Stimulated activated CD4-positive, alpha-beta T cell treated with anti-CD3 and anti-CD28 coated beads, Interleukin-4, amount 100 ng/mL, for 24 hours (primary cell): ENCODE results near the gene DPH5.

Experiments used
- DNase-seq: peaks from one replicate; pipeline ENCODE4 v3.0.0-alpha.2; 2020

The DPH5 gene

DNA sequence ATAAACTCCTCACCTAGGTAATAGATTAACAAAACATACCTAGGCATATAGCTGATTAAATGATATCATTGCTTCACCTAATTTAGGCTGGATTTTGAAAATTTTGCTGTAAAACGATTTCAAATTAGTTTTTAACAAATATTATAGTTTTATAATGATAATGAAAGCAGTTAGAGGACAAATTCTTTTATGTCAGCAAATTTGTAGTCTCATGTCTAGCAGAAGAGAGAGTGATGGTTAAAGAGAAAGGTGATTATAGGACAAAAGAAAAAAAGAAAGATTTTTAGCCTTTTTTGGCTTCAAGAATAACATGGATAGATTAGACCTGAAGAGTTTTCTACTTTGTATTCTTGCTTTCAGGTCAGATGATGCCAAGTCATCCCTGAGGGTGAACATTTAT lies 3.6 kb upstream of the DPH5 start:
- no peak for DNase-seq

DNA sequence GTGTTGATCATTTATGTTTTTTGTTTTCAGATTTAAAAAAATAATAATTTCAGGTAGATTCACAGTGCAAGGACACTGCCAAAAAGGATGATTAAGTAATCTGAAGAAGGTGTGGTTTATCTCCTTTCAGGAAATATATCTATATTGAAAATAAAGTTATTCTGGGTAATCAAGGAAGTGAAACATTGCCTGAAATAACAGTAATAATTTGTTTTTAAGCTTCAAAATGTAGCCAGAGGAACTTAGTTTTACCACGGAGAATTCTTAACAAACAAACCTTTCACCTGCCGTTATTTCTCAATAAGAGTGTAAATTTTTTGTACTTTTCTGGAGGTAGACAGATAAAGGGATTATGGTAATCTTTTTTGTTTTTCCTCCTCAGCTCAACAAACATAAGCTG lies 2.9 kb upstream of the DPH5 start:
- no peak for DNase-seq

DNA sequence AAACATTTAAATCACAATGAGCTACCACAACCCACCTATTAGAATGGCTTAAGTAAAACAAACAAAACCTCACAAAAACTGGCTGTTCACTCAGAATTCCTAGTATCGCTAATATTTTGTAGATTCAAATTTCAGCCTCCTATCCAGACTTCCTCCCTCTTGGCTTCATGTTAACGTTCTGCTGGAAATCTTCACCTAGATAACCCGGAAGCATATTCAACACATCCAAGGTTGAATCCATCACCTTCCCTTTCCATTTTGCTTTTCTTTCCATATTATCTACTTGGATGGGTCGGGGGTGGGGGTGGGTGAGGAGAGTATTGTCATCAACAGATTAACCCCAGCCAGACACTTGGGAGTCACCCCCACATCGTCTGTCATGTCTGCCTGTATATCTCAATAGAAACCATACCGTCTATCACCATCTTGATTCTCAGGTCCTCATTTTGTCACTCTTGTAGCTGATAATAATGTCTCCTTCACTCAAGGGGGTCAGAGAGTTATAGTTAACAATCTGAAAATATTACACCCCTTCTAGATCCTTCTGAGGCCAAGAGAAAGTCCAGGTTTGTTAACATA lies 1.7 kb upstream of the DPH5 start:
- DNase-seq: no peak

DNA sequence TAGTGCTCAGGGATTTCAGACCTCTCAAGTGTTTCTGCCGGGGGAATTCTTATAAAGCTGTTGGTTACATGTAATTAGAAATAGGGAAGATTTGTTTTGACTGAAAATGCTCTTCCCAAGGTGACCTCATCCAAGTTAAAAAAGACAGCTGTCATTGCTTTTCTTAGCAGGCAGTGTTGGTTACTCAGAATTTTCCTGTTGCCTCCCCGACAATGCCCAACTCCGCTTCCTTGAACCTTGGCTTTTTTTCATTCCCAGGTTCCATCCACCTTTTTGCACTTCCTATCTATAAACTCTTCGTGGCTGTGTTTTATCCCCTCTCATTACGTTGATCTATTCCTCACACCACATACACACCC lies 825 bp upstream of the DPH5 start:
- no peak for DNase-seq

DNA sequence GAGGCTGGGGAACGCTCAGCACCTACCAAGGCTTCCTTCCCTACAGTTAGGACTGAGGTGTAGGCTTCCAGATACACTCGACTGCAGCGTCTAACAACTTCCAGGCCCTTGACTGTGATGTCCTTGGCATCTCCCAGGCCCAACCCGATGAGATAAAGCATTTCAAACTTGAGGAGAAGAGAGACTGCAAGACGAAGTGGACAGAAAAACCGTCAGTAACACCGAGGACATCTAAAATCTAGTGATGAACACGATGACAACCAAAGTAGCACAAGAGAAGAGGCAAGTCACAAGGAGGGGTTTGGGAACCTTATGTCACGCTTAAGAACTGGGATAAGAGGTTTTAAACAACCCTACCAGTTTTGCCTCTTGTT lies 314 bp downstream of the DPH5 start:
- peak; percentile 25 for DNase-seq

DNA sequence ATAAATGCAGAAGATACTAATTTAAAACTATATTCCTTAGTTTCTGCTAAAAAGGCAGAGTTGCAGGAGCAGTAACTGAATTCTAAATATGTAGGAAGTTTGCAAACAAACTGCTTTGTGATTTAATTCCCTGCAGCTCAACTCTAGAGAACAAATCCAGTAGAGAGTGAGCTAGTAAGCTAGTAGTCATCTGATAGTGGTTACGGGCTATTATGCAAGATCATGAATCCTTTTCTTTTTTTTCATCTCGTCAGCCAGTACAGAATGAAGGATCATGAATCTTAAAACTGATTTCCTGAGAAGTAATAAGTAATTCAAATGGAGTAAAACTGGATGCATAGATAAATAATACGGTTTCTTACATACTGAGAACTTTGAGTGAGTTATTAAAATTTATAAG lies 3.3 kb downstream of the DPH5 start:
- no peak for DNase-seq

DNA sequence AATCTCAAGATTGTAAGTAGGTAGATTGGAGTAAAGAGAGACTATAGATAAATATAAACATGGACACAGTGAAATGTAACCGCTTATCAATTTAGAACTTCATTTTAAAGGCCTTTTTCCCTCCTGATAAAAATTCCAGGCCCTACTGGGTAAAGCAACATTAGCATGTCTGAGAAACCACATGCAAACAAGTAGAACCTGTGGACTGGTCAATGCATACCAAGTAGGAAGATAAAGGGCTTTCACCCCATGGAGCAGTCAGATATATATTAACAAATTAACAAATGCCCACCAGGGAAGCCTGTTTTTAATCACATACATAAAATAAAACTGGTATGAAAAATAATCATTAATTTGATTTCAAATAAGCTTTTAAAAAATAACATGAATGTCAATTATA lies 8.1 kb downstream of the DPH5 start:
- DNase-seq: no peak

DNA sequence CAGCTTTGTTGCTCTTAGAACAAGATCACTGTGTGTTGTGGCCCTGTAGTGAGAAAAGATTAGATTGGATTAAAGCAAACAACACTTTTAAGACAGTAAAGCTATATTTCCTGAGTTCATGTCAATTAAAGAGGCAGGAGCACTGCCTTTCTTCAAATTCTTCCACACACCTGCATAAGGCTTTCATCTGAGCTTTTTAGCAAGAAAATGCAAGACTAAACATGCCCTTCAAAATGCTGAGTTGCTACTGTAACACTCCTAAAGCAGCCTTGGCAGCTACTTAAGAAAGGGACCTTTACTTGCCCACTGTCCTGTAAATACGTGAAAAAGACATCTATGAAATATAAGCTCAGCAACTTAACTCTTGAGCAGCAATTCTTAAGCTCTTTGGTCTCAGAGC lies 11.8 kb downstream of the DPH5 start:
- DNase-seq: no peak

DNA sequence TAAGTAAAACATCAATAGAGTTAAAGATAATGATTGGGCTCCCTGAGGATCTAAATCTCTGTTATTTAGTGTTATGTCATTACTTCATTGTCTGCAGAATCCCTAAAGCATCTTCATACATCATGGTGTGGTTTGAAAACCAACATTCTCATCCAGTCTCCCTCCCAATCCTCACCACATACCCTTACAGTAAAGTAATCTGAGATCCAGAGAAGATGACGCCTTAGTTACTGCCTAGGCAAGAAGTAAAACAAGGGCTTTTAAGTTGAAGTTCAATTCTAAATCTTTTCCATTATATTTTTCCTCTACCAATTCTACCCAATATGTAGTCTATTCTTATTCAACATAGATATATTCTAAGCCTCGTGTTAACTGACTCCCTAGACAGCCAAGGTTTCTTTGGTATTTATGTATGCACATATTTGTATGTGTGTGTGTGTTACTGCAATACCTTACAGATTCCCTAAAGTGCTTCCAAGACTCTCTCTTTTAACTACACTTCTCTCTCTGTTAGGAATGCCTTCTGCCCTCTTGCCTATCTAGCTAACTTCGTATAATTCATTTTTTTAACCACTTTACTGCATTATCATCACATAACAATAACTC lies 17.3 kb downstream of the DPH5 start:
- no peak for DNase-seq

DNA sequence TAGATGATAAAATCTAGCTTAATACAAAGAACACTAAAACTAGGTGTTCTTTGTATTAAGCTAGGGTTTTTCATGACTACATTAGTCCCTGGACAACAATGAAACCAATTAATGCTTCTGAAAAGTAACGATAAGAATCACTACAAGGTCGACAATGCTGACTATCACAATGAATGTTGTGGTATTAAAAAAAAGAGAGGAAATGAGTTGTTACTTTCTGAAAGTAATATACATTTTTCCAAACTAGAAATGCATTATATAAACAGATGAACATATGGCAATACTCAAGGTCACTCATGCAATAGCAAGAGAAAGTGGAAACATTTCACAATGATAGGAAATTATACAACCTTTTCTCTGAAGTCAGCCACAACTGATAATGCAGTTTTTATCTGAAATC lies 19.0 kb downstream of the DPH5 start:
- DNase-seq: no peak

DNA sequence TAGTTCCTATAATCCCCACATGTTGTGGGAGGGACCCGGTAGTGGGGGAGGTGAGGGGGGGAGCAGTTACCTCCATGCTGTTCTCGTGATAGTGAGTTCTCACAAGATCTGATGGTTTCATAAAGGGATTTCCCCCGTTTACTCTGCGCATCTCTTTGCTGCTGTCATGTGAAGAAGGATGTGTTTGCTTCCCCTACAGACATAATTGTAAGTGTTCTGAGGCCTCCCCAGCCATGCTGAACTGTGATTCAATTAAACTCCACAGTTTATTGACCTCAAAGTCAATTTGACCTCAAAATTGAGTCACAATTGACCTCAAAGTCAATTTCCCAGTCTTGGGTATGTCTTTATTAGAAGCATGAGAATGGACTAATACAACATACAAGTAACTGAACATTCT lies 19.7 kb downstream of the DPH5 start:
- peak; percentile 5 for DNase-seq

DNA sequence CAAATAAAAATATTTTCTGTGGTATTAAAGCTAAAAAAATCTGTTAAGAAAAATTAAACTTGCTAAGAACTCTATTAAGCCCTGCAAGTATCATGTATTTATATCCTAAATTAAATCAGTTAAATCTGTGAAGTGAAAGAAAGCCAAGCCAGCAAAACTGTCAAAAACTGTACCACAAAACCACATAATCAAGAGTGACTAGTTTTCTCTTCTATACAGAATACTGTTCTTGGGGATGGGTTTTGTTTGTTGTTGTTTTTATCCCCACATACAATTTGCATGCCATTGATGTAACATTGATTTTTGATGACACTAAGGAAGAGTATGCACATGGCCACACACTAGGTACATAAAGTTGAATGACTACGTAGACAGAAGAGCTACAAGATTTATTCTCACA lies 20.4 kb downstream of the DPH5 start:
- DNase-seq: no peak

DNA sequence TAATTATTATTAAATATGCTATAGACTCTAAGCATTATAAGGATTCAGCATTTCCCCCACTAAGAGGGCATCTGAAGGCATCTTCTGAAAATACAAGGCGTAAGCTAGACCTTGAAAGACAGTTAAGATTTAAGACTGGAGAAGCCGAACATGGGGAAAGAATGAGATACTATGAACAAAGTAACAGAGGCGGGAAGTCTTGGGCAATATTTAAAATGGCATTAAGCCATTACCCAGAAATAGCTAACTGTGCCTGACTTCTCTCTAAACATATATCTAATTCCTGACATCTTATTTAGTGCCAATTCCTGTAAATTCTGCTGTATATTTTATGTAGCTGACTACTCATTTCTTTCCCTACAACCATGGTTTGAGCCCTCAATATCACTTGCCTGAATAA lies 20.9 kb downstream of the DPH5 start:
- no peak for DNase-seq

DNA sequence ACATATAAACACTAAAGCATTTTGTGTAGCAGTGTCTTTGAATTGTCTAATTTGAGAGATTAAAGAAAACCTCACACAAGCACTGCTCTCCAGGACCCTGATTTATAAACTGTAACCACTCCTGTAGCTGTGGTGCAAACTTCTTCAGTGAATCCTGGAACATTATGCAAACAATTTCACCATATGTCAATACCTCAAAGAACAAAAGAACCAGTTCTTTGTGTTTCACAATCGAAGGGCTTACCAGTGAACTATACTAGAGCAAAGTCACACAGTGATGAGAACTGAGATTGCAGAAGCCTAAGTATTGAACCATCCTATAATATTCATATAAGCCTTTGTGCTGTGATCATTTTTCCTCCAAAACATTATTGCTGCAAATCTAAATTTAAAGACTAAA lies 21.5 kb downstream of the DPH5 start:
- DNase-seq: no peak

DNA sequence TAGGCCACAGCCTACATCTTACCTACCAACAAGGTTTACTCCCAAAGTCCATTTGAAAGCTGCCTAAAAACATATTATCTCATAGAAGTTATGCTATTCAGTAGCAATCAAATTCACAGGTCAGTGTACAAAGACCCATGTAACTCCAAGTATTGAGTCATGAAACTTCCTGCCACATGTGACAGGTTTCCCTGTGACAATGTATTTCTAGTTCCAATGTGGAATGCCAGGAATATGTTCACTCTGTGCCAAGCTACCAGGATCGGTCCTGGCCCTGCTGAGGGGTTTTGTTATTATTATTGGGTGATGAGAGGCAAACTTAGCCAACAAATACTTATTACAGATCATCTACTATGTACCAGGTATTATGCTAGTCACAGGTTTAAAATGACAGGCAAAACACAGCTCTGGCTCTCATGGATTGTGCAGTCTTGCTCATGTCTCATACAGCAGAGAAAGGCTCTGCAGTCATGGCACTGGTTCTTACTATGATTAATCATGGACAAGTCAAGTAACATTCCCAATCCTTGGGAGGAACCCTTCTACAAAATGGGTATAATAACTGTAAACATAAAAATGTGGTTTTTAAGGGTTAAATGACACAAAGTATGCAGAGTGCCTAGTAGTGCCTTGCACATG lies 22.5 kb downstream of the DPH5 start:
- no peak for DNase-seq

DNA sequence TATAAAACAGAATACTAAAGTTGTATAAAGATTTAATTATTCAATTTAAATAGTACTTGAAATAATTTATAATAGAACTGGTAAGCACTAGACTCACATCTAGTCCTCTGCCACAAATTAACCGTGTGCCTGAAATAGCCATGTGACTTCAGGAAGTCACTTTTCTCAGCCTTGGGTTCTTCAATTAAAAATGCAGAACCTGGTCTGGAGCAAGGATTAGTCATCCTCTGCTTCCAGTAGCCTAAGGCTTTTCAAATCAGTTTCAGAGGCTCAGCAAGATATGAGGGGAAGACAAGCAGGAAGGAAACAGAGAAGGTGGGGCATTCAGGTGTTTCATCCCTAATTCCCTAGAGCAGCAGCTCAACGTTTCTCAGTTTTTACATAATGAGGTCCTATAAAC lies 23.0 kb downstream of the DPH5 start:
- no peak for DNase-seq

DNA sequence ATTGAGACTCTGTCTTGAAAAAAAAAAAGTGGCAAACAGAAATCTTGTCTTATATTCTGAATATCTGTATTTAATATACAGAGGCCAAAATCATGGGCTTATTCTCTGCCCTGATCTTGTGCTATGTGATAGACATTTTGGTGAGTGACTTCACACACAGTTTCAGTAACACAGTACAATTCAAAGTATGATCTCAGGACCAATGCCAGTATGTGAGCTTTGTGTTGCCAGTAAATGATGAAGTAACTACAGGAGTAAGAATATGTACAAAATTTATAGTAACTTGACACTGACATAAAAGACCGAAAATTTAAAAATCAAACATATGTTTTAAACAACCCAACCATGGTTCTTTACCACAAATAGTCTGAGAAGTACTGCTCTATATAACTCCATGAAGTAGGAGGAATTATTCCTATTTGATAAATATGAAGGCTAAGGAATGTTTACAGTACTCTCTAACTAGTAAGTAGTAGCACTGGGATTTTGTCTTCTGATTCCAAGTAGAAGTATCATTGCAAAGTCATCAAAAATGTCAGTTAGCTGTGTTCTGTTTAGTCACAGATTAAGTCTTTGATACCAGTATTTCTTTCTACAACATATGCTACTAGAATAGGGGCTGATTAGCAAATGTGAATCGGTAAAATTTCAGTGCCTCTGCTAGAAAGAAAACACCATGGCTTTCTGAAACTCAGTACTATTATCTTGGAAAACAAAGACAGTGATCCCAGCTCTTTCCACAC lies 25.3 kb downstream of the DPH5 start:
- DNase-seq: no peak

DNA sequence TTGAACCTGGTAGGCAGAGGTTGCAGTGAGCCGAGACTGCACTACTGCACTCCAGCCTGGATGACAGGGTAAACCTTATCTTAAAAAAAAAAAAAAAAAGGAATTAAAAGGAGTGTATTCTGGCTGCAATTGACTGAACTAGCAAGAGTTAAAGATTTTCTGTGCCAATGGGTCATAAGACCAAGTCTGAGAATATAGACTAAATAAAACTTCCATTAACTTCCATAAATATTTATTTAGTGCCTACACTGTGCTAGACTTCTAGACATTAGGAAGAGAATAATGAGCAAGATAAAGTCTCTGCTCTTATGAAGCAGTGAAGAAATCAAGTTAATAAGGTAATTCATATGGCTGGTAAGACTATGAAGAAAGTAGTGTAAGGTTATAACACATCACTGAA lies 27.2 kb downstream of the DPH5 start:
- DNase-seq: no peak

DNA sequence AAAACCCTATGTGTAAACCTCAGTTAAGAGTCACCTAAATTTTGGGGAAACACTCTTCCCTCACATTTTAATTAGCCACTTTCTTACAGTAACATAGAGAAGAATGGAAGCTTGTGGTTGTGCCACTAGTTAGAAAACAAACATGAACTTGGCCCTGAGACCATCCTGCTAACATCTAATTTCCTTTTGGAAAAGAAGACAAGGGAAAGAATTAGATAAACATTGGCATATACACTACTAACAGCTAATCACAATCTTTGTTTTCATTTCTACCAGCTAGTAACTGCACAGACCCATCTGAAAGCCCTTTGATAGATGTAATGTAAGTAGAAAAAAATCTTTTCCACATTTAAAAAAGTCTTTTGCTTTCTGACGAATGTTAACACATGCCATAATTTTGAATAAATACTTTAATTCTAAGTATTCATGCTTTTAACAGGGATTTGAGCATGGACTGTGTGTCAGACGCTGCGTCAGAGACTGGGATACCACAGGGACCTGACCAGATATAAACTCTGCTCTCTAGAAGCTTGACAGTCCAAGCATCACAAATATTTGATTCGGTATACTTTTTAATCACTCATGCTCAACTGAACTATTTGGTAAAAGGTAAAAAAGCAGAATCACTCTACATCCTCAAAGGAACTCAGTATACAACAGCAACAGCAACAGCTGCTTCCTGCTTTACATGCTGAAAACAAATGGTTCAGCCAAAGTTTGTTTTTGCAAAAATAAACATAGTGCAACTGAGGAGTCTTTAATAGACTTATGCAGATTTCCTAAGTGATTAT lies 30.2 kb downstream of the DPH5 start:
- no peak for DNase-seq

DNA sequence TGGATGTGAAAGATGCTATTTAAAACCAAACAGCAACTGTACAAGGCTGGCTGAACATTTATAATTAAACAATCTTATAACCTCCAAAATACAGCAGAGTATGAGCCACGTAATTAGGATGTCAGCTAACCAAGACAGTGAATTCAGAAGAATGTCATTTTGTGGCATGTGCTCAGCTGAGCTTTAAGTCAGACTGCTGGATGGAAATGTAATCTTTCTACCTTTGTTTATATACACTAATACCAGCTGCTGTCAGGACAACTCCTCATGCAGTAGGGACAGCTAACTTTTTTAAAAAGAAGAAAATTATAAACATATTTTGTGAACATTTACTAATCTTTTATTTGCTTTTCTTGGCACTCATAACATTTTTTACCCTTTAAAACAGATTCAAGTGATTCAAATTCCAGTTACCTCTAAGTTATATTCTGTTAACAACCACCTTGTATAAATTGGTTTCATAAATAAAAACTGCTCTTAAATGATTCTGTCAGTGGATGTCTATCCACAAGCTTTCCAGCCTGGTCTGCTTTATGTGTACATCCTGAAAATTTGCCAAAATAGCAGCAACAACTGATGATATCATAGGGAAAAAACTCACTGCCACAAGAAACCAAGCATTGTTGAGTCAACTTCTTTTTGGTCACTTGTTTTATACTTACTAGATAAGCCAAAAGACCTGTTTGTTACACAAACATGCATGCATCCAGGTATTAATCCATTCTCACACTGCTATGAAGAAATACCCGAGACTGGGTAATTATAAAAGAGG lies 36.1 kb downstream of the DPH5 start:
- DNase-seq: no peak

DNA sequence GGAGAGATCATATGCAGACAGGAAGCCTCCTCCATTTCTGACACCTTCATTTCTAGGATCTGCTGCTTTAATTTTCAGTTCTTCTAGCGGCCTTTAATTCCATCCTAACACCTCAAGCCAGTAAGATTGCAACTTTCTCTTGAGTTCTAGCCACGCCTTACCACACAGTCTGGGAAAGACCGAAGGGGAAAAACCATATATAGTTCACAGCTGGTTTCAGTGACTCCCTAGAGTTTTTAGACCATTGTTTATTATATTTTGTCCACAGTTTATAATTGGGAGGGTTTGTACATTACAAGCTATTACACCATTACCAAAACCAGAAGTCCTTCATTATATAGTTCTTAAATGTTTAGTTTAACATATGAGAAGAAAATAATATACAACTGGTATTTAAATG lies 37.5 kb downstream of the DPH5 start:
- no peak for DNase-seq

DNA sequence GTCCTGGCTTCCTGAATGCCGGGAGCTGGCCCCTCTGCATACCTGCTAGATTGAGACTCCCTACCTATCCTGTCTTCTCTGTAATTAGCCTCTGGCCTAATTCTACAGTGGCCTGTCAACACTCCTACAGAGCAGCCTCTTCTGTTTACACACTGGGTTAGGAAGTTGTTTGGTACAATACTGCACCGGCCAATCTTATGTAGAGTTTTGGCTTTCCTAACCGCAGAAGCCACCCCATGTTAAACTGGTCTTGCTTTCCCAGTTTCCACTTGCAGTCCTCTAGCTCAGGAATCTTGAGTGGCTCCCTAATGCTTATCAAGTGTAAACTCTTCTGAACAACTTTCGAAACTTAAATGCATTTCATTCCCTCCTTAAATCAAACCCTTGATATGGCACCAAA lies 42.8 kb downstream of the DPH5 start:
- no peak for DNase-seq

DNA sequence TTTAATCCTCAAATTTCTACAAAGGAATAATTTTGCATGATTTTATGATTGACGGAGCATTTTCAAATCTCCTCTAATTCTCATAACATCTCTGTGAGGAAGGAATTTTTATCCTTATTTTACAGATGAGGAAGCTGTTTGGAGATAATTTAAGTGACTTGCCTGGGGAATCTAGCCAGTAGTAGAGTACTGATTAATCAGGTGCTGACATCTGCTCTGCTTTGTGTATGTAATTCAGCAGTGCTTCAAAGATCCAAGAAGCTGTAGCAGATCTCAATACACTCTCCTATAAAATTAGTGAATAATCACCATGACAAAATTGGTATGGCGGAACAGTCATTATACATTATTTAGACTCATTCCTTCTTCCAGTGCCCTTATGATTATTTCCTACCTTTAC lies 46.0 kb downstream of the DPH5 start:
- DNase-seq: no peak
